CD4-positive, alpha-beta T cell treated with Interferon alpha-2 for 1 hour (primary cell): ENCODE data around the gene AGBL4.
"Not testable (repeated sequence)": the region's sequence is repeated elsewhere in the genome, so short reads cannot be mapped to it uniquely, and the experiment has no call there.

Experiments
- DNase-seq, 2 donors: peaks; one replicate each; pipeline ENCODE4 v3.0.0-alpha.2; 2020 to 2022

Gene AGBL4

GRCh38 chr1:48560577-48560976, 1463.2 kb downstream of the AGBL4 start:
- DNase-seq: no peak

GRCh38 chr1:48560116-48560515, 1463.6 kb downstream of the AGBL4 start:
- no peak for DNase-seq

GRCh38 chr1:48558366-48558765, 1465.4 kb downstream of the AGBL4 start:
- no peak for DNase-seq

GRCh38 chr1:48556186-48556850, 1467.4 kb downstream of the AGBL4 start:
- DNase-seq: no peak

- DNase-seq: no peak
Observed at GRCh38 chr1:48555271-48555670, 1468.5 kb downstream of the AGBL4 start.

- no peak for DNase-seq
Observed at GRCh38 chr1:48552903-48553606, 1470.7 kb downstream of the AGBL4 start.

- no peak for DNase-seq
Observed at GRCh38 chr1:48552420-48552819, 1471.3 kb downstream of the AGBL4 start.

GRCh38 chr1:48548985-48549384, 1474.8 kb downstream of the AGBL4 start:
- DNase-seq: no peak

- DNase-seq: no peak
Observed at GRCh38 chr1:48547561-48548220, 1476.1 kb downstream of the AGBL4 start.

- no peak for DNase-seq
Observed at GRCh38 chr1:48543854-48544253, 1479.9 kb downstream of the AGBL4 start.

GRCh38 chr1:48540587-48540986, 1483.2 kb downstream of the AGBL4 start:
- DNase-seq: no peak

GRCh38 chr1:48536477-48536876, 1487.3 kb downstream of the AGBL4 start:
- DNase-seq: no peak

- no peak for DNase-seq
Observed at GRCh38 chr1:48532976-48533375, 1490.8 kb downstream of the AGBL4 start.

- DNase-seq: peak in 1 of 2 donors; percentile 15
Observed at GRCh38 chr1:48530727-48531351, 1492.9 kb downstream of the AGBL4 start.

- DNase-seq: no peak
Observed at GRCh38 chr1:48527051-48527450, 1496.7 kb downstream of the AGBL4 start.

GRCh38 chr1:48526008-48526710, 1497.6 kb downstream of the AGBL4 start:
- DNase-seq: no peak

- no peak for DNase-seq
Observed at GRCh38 chr1:48524892-48525467, 1498.8 kb downstream of the AGBL4 start.

- DNase-seq: no peak
Observed at GRCh38 chr1:48523558-48523957, 1500.2 kb downstream of the AGBL4 start.

- not testable (repeated sequence) for DNase-seq
Observed at GRCh38 chr1:48519896-48520295, 1503.9 kb downstream of the AGBL4 start.

GRCh38 chr1:48506870-48507269, 1516.9 kb downstream of the AGBL4 start:
- no peak for DNase-seq

GRCh38 chr1:48500541-48501450, 1523.0 kb downstream of the AGBL4 start:
- no peak for DNase-seq
